ENCODE data around the gene CCDC85C.

The CCDC85C gene

DNA sequence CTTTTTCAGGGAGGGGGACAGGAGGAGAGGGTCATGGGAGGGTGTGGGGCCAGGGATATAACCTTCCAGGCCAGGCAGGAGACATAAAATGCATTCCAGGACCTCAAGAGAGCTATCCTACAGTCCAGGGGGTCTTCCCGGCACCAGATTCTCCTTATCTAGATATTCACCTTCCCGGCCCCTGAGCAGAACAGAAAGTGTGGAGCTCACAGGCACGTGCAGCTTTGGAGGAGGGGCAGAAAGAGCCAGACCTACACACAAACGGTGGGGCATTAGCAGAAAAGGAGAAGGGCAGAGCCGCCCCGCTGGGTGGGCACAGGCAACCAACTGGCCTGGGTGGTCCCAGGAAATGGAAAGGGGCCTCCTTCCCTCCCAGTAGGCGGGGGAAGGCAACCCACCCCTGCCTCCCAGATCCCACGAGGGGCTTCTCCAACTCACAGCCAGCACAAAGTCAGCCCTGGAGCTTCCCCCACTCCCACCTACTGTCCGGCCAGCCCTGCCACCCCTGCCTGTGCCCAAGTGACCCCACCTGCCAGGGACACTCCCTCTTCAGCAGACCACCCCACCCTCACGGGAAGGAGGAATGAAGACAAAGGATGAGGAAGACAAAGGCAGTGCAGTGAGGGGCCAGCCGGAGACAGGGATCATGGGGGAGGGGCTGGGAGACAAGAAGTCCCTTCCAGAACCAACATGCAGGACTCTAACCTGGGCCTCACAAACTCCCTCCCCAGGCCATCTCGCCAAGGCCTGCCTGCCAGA, 33.3 kb downstream of the CCDC85C start:
- no peak for DNase-seq

DNA sequence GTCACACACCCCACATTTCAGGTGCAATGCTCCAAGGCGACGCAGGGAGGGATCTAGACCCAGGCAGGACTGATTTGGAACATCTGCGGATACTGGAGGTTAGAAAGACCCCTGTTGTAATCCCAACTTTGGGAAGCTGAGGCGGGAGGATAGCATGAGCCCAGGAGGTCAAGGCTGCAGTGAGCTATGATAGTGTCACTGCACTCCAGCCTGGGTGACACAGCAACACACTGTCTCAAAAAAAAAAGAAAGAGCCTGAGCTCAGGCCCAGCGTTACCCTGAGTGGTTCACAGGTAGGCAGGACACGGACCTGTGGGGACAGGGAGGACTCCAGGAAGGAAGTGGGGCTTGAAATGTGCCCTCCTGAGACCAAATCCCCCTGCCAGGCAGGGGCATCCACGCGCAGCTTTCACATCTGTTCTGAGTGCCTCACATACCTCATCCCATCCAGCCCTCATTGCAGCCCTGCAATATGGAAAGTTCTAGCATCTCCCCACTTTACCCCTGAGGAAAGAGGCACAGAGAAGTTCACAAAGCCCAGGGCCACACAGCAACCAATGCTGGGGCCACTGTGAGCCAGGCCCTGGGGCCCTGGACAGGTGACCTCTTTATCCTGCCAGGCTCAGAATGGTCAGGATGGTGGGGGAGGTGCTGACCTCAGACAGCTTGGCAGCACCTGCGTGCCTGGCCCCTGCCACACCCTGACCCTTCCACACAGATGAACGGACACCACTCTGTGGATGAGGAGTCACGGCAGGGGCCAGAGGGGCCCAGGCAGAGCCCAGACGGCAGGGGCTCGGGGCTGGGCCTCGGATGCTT, 34.1 kb downstream of the CCDC85C start:
- DNase-seq: no peak

DNA sequence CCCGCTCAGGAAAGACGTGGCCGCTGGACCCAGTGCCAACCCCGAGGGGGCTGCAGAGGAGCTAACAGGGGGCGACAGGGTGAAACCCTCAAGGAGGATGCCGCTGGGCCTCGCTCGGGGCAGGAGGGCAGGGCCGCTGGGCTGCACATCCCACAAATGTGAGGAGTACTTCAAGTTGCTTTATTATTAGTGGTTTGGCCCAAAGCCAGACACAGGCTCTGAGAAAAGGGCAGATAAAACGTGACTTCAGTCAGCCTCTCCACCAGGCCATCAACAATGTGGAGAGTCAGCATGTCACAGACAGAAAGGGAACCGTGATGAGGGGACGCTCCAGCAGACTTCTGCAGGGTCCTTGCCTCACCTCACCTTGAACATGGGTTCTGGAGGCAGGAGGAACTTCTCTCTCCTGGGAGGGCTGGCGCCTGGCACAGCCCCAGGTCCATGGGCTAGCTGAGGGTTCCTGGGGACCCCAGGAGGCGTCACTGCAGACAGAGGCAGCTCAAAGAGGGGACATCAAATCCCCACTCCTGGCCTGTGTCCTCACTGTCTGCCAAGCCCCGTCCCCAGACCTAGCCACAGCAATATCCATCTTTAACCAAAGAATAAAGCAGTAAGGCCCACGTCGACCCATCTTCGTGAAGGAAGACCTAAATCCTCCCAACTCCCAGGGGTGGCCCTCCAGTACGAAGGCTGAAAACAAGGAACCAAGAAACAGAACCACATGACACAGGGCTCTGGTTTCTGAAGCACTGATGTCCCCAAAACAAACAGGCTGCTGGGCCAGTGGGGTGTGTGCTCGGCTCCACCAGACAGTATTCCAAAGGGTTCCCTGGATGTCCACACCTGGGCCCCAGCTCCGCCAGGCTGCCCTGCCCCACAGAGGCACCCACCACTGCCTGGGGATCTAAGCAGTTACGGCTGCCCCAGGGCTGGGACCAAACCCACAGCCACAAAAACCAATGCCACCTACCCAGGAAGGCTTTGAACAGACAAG, 35.1 kb downstream of the CCDC85C start:
- no peak for DNase-seq

DNA sequence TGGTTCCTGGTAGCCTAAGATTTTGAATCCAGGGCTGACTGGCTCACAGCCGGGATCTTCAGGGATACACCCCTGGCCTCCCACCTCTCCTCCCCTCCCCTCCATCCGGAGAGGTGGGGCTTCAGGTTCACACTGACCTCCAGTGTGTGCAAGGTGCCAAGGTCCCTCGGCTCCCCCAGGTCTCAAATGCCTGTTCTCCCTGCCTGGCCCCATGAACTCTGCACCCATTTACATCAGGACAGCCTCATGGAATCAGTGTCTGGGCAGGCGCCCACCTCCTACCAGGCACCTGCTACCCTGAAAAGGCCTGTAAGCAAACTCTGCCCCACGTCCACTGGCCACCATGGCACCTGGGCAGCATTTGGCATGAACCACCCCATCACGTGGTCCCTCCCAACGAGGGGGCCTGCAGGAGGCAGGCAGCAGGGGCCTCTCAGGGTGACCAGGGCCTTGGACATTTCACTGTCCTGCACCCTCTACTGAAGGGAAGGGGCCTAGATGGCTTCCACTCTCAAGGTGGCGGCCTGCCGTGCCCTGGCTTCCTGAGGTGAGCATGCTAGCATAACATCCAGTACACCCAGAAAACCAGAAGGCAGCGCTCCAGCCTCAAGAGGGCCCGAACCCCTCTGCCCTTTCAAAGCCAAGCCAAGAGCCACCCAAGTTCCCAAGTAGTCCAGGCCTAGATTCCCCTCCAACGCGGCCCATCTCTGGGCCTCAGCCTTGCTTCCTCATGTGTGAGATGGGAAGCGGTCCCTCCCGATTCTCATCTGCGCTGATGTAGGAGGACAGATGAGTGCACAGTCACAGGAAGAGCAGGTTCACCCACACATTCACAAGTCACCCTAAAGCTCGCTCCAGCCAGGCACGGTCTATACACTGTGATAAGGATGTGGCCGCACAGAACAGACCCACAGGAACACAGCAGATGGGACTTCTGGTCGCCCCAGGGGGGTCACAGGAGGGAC, 37.3 kb downstream of the CCDC85C start:
- DNase-seq: no peak

DNA sequence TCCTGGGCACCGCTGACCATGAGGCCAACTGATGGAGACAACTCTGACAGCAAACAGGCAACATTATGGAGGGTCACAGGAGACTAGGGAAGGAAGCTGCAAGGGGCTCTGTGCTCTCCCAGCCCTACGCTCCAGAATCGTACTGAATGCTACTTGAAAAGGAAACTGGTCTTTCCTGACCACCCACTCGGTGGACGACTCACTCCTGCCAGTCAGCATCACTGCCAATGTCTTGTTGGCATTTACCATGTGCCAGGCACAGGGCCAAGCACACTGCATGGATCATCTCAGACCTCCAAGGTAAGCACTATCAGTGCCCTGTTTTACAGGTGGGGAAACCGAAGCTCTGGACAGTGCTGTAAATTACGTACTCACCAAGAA, 38.0 kb downstream of the CCDC85C start:
- no peak for DNase-seq

DNA sequence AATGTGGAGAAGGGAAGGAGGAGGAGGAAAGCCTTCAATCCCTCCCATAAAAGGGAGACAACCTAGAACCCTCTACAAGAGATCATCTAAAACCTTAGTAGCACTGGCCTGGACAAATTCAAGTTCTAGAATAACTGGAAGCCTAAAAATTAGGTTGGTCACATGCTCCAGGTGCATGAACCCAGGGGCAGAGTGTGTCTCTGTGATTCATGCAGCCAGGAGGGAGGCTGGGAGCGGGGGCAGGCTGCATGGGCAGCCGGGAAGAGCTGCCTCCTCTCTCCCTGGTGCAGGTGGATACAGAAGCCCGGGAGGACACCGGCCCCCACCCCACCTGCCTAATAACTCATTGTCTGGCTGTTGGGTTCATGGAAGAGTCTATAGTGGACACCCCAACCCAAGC, 38.6 kb downstream of the CCDC85C start:
- no peak for DNase-seq

DNA sequence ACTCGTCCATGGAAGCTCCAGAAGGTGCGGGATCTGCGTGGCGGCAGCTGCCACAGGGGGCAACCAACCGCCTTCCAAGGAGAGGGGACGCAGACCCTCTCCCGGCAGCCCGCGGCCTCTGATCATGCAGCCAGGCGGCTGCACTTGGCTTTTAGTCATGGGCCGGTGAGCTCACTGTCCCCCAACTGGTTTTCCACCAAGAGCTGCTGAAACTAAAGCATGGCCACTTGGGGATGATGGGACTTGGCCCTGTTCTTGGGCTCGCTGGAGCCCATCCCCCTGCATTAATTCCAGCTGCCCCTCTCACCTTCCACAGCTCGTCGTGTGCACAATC, 39.1 kb downstream of the CCDC85C start:
- no peak for DNase-seq

DNA sequence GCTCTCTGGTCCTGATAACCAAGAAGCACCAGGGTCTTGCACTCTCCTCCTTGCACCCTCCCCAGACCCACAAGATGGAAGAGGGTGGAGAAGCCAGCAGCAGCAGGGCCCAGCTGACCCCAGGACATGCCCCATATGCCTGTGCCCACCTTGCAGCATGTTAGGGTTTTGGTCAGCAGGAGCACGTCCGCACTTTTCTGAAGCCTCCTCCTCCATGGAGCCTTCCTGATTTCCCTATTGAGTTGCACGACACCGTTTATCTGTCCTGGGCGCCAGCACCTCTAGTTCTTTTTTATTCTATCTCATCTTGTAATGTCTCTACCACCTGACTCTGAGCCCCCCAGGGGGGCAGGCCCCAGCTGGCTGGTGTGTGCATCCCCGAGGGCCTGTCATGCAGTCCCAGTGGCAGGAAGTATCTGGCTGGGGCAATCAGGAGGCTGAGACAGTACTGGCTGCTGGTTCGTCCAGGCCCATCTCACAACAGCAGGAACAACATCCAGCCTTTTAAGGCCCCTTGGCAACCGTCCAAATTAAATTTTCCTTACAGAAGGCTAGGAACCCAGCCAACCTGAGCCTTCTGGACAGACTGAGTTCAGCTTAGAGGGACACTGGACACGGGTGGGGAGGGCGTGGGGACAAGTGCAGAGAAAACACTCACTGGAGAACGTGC, 39.6 kb downstream of the CCDC85C start:
- DNase-seq: no peak

DNA sequence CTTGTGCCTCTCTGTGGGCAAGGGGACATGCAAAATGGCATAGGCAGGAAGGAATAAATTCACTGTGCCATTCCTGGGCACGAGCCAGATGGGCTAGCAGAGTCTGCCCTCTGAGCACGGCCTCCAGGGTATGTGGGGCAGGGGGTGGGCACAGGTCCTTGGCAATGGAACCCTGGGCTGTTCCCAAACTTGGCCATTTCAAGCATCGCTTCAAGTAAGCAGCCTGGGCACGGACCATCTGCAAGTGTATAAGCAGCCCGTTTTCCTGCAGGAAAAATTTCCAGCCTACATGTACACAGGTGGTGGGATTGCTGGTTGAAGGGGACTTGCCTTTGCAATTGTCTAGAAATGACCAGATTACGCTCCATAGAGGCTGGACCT, 40.3 kb downstream of the CCDC85C start:
- no peak for DNase-seq

DNA sequence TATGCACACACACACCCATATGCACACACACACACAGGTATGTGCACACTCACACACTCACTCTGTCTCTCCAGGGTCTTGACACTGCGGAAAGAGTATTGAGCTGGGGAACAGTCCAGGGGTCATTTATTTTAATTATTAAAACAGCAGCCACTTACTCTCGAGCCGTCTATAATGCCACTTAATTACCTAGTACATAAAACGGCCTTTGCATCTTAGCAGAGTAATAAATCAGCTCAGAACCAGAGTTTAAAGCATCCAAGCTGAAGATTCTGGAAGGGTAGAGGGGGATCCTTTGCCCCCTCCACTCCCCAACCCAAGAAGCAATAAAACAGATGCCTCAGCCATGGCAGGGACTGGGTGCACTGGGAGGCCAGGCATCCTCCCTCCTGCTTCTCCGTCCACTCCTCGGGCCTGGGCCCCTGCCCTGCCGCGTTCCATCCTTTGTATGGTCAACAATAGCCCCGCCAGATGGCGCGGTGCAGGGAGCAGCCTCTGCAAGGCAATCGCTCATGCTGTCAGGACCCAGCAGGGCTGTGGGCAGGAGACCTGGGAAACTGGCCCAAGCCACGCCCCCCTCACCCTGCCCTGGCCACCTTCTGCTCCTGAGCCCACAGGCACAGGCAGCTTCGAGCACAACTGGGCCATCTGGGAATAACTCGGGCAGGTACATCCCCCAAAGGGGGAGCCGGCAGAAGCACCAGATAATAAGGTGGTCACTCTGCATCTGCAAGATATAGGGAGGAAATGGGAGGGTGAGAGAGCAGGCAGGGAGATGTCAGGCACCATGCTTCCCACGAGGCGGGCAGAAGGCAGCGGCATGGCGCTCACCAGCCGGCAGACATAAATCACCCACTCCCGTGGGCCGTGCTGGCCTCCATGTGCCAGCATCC, 40.9 kb downstream of the CCDC85C start:
- no peak for DNase-seq

DNA sequence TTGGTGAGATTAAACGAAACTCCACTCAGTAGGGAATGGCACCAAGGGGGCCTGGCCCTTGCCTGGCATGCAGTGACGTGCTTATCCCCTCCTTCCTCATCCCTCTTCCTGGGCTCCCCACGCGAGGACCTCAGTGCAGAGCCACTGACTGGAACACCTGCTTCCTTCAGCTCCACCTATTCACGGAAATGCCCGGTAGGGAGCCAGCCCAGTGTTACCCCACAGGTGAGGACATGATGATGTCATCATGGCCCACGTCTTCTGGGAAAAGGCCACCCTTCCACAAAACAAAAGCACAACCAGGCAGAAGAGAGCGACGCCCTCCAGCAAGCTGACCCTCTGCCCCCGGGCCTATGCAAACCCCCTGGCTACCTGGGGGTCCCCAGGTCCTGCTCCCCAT, 42.1 kb downstream of the CCDC85C start:
- no peak for DNase-seq

DNA sequence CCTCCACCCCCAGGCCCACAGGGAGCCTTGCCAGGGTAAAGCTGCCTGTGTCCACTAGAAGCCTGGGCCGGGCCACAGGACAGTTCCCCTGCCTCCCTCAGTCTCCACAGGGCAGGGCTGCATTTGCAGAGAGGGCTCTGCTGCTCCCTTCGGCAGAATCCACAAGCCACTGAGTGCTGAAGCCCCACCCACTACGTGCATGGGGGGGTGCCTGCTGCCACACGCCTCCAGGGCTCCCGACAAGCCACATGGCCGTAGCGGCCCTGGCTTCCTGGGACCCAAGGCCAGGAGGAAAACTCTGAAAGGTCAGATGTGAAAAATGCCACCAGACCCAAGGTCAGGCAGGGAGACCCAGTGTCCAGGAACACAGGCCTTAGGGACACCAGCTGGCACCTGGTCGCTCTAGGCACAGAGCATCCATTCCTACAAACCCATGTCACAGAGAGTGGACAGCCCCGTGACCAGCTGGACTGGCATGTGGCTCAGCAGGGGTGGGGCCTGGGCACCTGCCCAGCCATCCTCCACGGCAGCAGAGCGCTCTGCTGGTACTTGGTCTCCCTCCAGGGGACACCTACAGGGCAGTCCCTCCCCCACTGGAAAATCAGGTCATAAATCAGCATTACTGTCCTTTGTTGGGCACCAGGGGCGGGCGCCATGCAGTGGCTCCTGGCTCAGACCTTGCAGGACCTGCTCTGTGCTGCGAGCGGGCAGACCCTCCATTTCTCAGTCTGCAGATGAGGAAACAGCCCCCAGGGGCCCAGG, 42.9 kb downstream of the CCDC85C start:
- no peak for DNase-seq

DNA sequence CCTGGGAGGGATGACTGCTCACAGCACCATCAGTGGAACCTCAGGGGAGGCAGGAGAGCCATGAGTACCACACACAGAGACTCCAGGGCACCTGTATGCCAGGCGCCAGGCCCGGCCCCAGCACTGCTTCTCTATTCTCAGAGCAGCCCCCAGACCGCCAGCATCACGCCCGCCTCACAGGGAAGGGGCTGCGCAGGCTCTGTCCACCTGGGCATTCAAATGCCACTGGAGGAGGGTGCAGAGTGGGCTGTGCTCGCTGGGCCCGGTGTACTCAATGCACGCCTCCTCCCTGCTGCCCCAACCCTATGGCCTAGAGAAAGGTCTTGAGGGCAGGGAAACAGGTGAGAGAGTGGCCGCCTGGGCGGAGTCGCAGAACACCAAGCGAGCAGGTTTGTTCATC, 43.6 kb downstream of the CCDC85C start:
- no peak for DNase-seq

DNA sequence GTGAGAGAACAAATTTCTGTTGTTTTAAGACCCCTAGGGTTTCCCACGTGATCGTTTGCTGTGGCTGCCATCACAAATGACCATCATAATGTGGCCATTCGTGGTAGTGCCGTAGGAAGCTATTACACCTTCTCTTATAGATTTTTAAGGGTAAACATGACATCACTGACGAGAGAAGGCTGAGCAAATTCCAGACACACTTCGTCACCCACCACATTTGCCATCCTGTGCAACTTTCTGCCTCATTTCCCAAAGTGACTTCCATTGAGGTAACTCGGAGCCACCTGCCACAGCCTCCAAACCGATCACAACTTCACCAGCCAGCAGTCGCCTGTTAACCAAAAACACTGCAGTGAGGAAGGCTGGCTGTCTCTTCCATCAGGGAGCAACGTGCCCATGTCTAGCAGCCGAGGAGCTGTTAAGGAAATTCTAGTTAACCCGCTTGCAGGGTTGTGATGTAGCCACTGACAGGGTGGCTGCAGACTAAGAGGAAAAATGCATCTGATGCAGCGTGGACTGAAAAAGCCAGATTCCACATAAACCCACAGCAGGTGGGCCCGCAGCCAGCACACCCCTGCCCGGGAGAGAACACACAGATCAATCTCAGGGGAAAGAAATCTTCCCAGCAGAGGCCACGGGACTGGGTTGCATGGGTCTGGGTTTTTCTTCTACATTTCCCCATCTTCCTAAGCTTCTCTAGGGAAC, 44.6 kb downstream of the CCDC85C start:
- no peak for DNase-seq

DNA sequence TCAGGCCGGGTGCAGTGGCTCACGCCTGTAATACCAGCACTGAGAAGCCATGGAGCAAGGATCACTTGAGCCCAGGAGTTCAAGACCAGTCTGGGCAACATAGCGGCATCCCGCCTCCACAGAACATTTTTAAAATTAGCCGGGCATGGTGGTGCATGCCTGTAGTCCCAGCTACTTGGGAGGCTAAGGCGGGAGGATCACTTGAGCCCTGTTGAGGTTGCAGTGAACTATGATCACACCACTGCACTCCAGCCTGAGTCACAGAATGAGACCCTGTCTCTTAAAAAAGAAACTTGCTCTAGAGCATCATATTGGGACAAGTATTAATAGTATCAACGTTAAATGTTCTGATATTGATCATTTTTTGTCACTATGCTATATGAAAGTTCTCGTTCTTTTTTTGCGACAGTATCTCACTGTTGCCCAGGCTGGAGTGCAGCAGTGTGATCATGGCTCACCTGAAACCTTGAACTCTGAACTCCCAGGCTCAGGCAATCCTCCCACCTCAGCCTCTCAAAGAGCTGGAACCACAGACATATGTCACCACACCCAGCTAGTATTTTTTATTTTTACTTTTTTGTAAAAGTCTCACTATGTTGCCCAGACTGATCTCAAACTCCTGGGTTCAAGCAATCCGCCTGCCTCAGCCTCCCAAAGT, 47.7 kb downstream of the CCDC85C start:
- DNase-seq: no peak

DNA sequence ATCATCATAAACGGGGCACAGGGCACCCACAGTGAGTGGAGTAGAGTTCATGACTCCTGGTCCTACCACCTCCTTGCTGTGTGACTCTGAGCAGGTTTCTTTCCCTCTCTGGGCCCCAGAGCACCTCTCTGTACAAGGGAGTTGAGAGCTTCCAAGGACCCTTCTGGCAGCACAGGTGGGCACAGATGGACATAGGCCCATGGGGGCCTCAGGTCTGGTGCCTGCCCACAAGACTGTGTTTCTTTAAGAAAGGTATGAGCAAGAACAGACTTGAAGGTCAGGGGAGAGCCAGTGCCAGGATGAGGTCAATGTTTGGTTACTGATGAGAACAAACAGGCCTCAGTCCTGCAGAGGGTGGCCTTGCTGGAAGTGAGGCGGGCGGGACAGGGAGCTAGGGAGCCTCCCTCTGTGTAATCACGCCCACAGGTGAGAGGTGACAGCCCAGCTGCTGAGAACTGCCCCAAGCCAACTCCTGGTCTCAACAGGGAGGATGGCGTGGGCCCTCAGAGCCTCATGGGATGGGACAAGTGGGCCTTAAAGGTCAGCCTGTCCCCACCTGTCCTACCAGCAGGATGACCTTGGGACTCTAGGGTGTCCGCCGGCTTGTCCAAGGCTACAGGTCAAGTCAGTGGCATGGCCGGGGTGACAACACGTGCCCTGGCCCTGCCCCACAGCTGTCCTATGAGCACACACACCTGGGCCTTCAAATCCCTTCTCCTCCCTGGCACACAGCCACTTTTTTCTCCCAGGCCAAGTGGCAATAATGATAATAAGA, 49.1 kb downstream of the CCDC85C start:
- DNase-seq: no peak

DNA sequence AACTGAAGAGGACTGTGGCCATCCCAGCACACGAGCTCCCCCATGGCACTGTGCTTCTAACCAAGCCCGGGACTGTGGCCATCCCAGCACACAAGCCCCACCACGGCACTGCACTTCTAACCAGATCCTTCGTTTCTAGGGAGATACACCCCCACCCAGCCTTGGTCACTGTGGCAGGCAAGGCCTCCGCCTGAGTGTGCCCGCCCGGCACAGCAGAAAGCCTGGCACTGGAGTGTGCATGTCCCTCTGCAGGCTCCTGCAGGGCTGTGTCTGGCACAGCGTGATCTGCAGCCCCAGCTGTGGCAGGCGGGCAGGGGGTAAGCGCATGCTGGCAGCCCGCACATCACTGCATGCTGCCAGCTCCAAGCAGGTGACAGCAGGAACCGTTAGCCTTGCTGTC, 49.8 kb downstream of the CCDC85C start:
- DNase-seq: no peak

Measured in NCI-H1048 (cell line).